ENCODE results near the gene TDRD3.
"Not testable (repeated sequence)": the region's sequence is repeated elsewhere in the genome, so short reads cannot be mapped to it uniquely, and the experiment has no call there.

The TDRD3 gene

DNA sequence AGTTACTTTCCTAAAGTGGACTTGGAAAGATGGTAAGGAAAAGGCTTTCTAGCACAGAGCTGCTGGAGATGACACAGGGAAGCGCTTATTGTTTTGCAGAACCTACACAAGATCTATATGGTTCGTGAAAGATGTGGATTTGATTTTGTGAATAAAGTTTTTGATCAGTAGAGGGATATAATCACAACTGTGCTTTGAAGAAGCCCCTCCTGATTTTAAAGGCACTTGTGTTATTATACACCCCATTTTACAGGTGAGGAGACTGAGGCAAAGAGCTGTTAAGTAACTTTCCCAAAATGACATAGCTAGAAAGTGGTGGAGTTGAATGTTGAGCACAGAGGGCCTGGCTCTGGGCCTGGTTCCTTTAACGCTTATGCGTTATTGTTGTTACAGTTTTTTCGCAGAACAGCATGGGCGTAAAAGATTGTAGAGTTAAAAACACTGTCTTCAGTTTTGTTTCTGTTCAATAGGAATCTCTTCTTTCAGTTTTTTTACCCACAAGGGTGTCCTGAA lies 1.4 kb downstream of the TDRD3 start:
- DNase-seq: peak; percentile 9

DNA sequence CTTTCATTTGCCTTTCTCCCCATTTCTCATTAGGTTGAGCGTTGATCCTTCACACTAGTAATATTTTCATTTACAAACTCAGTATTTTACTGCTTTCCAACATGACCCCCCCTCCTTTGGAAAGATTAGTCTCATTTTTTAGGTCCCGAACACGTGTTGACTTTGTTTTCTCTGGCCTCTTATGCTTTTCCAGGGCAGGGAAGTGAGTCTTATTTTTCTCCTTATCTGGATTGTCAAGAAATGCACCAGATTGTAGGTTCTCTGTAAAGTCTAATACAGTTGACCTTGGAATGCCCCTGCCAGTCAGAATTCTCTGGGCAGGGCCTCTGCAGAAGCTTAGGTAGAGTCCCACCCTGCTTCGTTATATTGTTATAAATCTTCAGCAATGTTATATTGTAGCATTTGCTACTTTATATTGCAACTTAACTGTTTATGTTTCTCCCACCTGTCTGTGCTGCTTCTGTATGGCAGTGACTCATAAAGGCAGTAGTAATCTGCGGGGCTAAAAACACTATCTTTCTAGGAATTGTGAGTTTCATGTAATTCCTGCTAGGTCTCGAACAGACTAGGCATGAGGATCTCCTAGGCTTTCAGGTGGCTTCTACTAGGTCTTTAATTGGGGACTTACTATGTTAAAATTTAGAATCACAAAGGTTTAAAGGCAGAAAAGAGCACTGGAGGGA lies 2.0 kb downstream of the TDRD3 start:
- DNase-seq: no peak

DNA sequence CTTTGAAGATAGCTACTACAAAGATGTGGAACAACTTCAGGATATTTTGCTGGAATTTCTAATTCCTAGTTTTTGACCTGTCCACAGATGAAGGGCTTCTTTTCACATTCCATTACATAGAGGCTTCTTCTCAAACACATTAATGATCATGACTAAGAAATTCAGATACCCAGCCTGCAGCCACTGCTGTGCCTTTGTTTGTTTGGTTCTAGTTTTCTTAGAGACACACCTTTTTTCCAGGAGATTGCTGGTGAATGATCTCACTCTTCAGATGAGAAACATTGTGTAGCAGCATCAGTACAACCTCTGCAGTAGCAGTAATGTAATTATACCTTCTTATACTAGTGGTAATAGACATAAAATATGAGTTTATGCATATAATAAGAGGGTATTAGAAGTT lies 5.0 kb downstream of the TDRD3 start:
- no peak for DNase-seq

DNA sequence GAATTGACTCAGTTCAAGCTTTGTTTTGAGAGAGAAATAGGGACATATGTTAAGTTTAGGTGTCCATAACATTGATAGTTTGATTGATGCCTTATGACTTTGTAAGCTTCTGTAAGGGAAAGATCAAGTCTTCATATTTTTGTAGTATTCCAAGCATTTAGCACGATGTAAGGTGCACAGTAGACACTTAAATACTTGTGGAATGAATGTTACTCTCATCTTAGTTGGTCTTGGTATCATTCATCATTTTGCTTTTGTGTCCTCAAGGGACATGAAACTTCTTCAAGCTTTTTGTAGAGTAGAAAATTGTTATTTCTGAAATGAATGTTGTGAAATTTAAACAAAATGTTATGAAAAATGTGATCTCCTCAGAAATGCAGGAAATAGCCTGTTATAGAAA lies 10.1 kb downstream of the TDRD3 start:
- no peak for DNase-seq

DNA sequence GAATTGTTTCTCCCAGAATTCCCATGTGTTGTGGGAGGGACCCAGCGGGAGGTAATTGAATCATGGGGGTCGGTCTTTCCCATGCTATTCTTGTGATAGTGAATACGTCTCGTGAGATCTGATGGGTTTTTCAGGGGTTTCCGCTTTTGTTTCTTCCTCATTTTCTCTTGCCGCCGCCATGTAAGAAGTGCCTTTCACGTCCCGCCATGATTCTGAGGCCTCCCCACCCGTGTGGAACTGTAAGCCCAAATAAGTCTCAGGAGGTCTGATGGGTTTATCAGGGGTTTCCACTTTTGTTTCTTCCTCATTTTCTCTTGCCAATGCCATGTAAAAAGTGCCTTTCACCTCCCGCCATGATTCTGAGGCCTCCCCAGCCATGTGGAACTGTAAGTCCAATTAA lies 10.8 kb downstream of the TDRD3 start:
- DNase-seq: not testable (repeated sequence)

DNA sequence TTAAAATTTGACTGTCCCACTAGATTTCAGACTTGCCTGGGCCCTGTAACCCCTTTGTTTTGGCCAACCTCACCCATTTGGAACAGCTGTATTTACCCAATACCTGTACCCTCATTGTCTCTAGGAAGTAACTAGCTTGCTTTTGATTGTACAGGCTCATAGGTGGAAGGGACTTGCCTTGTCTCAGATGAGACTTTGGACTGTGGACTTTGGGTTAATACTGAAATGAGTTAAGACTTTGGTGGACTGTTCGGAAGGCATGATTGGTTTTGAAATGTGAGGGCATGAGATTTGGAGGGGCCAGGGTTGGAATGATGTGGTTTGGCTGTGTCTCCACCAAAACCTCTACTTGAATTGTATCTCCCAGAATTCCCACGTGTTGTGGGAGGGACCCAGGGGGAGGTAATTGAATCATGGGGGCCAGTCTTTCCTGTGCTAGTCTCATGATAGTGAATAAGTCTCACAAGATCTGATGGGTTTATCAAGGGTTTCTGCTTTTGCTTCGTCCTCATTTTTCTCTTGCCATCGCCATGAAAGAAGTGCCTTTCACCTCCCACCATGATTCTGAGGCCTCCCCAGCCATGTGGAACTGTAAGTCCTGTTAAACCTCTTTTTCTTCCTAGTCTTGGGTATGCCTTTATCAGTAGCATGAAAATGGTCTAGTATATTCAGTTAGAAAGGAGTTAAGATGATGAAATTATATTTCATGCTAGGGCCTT lies 12.7 kb downstream of the TDRD3 start:
- DNase-seq: not testable (repeated sequence)

DNA sequence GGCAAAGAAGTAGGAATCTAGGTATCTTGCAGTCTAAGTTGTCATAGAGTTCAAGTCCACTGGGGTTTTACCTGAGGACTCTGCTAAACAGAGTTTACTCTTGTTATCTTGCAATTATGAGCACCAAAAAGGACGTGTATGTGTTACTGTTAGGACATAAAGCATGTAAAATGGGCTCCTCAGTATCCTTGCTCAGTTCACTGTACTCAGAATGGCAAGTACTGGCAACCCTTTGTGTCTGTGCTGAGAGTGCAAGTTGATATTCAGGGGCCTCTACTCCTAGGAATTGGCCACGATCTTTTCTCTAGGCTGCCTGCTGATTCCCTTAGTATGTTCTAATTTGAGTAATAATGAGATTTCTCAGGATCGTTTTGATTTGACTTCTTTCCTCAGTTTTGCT lies 13.3 kb downstream of the TDRD3 start:
- DNase-seq: no peak

DNA sequence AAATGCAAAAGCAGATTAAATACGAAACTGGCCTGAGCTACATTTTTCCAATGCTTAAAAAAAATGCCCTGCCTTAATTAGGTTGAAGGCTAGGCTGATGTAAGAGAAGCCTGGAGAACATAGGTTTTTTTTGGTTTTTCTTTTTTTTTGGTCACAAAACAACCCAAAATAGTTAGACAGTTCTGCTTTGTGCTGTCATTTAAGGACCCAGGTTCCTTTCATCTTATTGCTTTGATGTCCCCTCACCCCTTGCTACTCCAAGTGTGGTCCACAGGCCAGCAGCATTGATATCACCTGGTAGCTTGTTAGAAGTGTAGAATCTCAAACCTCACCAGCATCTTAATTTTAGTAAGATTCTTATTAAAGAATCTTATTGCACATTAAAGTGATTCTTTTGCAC lies 14.4 kb downstream of the TDRD3 start:
- DNase-seq: no peak

DNA sequence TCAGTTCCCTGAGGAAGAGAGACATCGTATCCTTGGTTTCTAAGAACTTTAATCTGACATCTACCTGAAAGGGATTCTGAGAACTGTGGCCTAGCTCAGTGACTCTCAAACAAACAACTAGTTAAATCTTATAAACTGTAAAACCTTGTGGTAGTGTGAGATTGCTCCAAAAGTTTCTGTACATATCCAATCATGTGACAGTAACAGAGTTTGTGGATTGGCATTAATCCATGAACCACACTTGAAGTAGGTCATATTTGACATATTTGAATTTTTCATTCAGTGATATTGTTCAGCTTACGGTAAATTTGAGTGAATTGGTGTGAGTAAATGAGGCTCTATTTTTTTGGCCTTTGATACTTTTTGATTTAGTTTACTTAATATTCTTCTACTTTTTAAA lies 15.0 kb downstream of the TDRD3 start:
- DNase-seq: no peak

DNA sequence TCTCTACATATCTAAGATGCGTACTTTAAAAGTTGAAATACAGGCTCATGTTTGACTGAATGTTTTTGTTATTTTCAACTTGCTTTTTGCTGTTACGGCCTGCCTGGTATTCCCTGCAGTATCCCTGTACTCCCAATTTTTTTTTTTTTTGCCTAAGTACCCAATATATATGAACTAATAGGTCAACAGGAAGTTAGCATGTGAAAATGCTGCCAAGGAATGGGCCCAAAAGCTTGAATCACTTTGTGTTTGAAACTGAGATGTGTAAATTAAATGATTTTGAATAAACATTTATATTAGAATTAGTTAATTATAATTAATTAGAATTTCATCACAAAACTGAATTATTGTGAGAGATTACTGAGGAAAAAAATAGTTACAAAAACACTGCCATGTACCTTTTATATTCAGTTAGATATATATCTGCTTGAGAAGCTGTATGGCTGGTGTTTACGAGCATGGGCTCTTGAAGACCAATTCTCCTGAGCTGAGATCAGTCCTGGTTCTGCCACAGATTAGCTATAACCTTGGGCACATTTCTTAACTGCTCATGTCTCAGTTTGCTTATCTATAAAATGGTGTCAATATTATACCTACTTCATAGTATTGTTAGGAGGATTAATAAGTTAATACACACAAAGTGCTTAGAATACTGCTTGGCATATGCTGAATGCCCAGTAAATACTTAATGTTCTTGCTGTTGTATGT lies 16.0 kb downstream of the TDRD3 start:
- DNase-seq: no peak

DNA sequence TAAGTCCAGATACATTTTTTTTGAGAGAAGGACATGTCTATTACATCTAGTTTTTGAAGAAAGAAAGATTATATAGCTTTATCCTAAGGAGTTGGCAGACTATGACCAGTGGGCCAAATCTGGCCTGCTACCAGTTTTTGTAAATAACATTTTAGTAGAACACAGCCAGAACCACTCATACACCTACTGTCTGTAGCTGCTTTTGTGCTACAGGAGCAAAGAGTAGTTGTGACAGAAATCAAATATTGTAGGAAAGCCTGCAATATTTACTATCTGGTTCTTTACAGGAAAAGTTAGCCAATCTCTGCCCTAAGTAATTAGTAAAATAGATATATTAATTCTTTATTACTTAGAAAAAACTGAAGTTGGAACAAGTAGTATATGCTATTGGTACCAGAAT lies 17.2 kb downstream of the TDRD3 start:
- DNase-seq: no peak

DNA sequence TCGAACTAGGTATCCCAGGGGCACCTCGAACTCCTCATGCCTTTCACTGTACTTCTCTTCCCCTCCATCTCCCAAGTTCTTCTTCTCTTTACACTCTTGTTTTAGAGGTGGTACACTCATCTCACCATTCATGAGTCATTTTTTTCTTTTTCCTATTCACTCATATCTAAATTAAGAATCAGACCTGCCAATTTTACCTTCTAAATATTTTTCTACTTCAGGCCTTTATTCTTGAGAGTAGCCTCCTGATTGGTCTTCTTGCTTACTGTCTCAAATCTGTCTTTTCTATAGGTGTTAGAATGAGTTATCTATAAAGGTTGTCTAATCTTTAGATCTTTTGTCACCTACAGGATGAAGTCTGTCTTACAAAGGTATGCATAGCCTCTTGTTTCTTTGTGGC lies 20.7 kb downstream of the TDRD3 start:
- no peak for DNase-seq

DNA sequence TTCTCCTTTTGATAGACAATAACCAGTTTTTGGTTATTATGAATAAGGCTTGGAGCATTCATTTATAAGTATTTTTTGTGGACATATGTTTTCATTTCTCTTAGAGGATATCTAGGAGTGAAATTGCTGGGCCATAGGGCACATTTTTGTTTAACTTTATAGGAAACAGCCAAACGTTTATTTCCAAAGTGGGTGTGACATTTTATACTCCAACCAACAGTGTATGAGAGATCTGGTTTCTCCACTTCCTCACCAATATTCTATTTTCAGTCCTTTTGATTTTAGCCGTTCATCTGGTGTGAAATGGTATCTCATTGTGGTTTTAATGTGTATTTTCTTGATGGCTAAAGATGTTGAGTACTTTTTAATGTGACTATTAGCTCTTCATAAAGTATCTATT lies 21.9 kb downstream of the TDRD3 start:
- DNase-seq: no peak

DNA sequence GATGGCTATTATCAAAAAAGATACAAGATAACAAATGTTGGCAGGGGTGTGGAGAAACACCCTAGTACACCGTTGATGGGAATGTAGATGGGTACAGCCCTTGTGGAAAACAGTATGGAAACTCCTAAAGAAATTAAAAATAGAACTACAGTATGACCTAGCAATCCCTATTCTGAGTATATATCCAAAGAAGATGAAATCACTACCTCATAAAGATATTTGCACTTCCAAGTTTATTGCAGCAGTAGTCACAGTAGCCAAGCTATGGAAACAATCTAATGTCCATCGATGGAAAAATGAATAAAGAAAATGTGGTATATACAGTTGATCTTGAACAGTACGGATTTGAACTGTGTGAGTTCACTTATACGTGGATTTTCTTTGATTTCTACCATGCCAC lies 28.3 kb downstream of the TDRD3 start:
- DNase-seq: no peak

DNA sequence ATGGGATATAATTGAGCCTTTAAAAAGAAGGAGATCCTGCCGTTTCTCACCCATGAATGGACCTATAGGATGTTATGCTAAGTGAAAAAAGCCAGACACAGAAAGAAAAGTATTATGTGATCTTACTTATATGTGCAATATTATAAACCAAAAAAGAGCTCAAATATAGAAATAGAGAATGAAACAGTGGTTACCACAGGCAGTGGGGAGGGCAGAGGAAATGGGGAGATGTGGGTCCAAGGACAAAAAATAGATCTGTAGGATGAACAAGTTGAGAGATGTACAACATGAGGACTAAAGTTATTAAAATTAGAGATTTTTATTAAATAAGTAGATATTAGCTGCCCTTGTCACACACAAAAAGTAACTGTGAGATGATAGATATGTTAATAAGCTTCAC lies 29.1 kb downstream of the TDRD3 start:
- DNase-seq: no peak

DNA sequence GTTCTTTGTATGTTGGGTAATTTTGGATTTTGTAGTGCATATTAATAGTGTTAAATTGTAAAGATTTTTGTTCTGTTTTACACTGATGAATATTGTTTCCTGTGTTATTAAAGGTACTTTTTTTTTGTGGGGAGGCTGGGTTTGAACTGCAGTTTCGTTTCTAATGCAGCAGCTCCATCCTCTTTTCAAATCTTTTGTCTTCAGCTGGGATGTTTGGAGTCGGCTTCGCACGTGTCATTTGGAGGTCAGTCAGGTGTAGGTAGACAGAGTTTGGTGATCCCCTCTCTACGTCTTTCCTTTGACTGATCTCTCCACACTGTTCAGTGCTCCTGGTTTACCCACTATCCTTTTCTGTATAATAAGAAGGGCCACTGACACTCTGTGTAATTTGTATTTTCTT lies 30.3 kb downstream of the TDRD3 start:
- DNase-seq: no peak

DNA sequence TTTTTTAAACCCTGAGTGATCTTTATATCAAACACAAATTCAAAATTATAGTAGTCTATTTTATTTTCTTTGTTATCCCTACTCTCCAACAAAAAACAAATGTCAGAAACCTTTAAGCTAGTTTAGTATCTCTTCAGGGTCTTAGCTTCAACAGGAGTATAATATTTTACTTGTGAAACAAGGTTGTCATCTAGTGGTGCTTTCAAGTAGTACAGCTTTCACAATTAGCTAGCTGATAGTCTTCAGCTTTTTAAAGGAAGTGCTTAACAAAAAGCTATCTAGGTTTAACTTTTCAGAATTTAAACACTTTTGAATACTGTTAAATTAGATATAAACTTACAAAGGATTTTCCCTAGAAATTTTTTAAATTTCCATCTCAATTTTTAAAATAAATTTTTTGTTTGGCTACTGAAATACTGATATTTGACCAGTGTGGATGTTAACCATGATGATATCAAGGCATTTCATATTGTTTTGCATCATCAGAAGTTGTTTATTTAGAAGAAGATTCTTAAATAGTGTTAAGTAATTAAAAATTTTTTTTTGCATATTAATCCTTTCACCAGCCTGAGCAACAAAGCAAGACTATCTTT lies 34.2 kb downstream of the TDRD3 start:
- DNase-seq: no peak

DNA sequence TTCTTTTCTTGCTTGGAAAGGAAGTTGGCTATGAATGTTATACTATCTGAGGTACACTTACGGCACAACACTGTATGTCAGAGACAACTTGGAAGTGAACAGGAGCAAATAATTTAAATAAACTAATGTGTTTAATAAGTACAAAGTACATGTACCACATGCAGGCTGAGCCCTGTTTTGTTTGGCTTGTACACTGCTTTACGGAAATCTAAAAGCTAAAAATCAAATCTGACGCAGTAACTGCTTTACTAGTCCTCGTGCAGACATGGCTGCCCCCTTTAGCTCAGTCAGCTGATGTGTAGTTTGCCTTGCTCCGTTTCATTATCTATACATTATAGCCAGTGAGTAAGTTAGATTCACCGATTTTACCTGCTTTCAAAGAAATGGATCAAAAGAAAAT lies 36.5 kb downstream of the TDRD3 start:
- DNase-seq: no peak

DNA sequence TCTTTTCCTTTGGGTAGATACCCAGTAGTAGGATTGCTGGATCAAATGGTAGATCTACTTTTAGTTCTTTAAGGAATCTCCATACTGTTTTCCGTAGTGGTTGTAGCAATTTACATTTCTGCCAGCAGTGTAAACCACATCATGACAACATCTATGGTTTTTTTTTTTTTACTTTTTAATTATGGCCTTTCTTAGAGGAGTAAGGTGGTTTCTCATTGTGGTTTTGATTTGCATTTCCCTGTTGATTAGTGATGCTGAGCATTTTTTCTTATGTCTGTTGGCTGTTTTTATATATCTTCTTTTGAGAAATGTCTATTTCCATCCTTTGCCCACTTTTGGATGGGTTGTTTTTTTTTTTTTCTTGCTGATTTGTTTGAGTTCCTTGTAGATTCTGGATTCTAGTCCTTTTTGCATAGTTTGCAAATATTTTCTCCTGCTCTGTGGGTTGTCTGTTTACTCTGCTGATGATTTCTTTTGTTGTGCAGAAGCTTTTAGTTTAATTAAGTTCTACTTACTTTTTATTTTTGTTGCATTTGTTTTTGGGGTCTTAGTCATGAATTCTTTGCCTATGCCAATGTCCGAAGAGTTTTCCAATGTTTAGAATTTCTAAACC lies 38.8 kb downstream of the TDRD3 start:
- no peak for DNase-seq

DNA sequence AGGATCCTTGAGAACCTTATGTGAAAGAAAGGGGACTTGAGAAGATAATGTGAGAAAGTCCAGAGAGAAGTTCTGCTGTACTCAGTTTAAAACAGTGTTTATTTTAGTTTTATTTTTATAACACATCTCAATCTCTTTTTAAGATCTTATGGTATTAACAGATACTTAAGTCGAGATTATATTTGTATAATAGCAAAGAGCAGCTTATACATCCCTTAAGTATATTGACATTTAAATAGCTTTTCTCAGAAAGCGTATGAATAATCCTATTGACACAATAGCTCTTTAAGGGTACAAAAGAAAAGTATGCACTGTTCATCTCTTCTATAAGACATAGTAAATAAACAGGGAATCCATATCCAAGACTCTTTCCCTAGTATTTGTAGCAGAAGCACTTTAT lies 42.2 kb downstream of the TDRD3 start:
- no peak for DNase-seq

DNA sequence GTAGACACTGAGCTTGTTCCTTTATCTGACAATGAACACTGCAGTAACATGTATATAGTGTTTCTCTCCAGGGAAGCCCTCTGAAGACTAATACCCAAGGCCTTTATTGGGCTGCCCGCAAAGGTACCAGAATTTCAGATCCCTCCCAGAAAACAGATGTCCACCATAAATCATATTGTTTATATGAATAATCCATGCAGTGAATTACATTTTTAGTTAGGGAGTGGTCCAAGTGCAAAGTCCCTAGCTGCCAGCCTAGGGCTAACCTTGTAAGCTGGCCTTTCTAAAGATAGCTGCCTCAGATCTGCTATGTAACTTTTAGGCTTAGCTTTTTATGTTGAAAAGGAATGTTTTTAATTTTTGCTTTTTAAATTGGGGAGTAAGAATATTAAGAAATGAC lies 44.7 kb downstream of the TDRD3 start:
- no peak for DNase-seq

DNA sequence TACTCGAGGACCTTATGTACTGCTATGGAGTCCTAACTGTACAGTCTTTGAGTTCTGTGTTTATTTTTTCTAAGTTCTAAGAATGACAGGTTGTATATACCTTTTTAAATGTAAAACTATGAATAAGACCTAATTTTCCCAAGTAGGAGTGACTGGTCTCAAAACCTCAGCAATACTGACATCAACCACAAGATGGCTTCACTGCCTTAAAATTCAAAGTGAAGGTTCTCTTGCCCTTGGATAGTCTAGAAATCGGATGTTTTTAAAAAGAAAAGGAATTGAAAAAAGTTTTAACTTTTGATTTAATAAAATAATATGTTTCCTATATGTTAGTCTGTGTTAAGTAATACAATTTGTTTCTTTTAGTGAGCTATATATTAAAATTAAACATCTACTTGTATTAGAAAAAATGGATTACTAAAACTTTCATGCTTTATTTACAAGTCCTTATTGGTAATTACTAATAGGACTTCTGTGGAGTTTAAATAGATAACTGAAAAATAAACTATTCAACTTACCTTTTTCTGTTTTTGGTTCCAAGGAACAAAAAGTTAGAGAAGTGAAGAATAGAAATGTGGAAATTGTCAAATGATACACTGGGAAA lies 52.0 kb downstream of the TDRD3 start:
- DNase-seq: no peak
